GM11168 (cell line): ENCODE results near the gene HLA-DQA1.
"Not testable (repeated sequence)": the region's sequence is repeated elsewhere in the genome, so short reads cannot be mapped to it uniquely, and the experiment has no call there.

Experiments
- in situ Hi-C: fragments of 300-500 bp; cut with MboI; formaldehyde crosslinking; loops from one replicate; pipeline ENCODE4 v1.12.0; 2022; ENCODE audit warnings: low sequenced_read_pairs; ENCODE audit not compliant: unreplicated experiment

Gene HLA-DQA1

GRCh38 chr6:32637219-32637880 is at the start of gene HLA-DQA1:
HLA-DQA1 (plus strand) TSS chr6:32637406; CDS start chr6:32637459, 53 bp downstream.
- in situ Hi-C loops: no loop called here

- in situ Hi-C loops: loop anchor here (5.0 to 10.0 kb wide), 2 partner anchors 107 to 151 kb away; partner anchors contain the start of gene HLA-DRA
Observed at GRCh38 chr6:32588156-32588555, 49.0 kb upstream of the HLA-DQA1 start.

GRCh38 chr6:32589596-32590449 is 47.4 kb upstream of the HLA-DQA1 start, which contains the start of gene HLA-DRB1:
HLA-DRB1 (minus strand) TSS chr6:32589848; CDS start chr6:32589742, 106 bp downstream.
- in situ Hi-C loops: loop anchor here (5.0 to 10.0 kb wide), 2 partner anchors 105 to 153 kb away; partner anchors contain the start of gene HLA-DRA

GRCh38 chr6:32590713-32591112 is 46.5 kb upstream of the HLA-DQA1 start:
- in situ Hi-C loops: not testable (repeated sequence)

GRCh38 chr6:32597024-32597423 is 40.2 kb upstream of the HLA-DQA1 start:
- in situ Hi-C loops: no loop called here

- in situ Hi-C loops: no loop called here
Observed at GRCh38 chr6:32602383-32602782, 34.8 kb upstream of the HLA-DQA1 start.

GRCh38 chr6:32603222-32603621 is 34.0 kb upstream of the HLA-DQA1 start:
- in situ Hi-C loops: no loop called here

- in situ Hi-C loops: no loop called here
Observed at GRCh38 chr6:32603888-32604287, 33.3 kb upstream of the HLA-DQA1 start.

GRCh38 chr6:32604434-32604877 is 32.8 kb upstream of the HLA-DQA1 start:
- in situ Hi-C loops: no loop called here

- in situ Hi-C loops: no loop called here
Observed at GRCh38 chr6:32607263-32607987, 29.8 kb upstream of the HLA-DQA1 start.

- in situ Hi-C loops: no loop called here
Observed at GRCh38 chr6:32607988-32608298, 29.3 kb upstream of the HLA-DQA1 start.

GRCh38 chr6:32608362-32608761 is 28.8 kb upstream of the HLA-DQA1 start:
- in situ Hi-C loops: no loop called here

GRCh38 chr6:32609391-32609730 is 27.8 kb upstream of the HLA-DQA1 start:
- in situ Hi-C loops: no loop called here

- in situ Hi-C loops: no loop called here
Observed at GRCh38 chr6:32609731-32610640, 27.2 kb upstream of the HLA-DQA1 start.

- in situ Hi-C loops: no loop called here
Observed at GRCh38 chr6:32610682-32611296, 26.4 kb upstream of the HLA-DQA1 start.

- in situ Hi-C loops: no loop called here
Observed at GRCh38 chr6:32613475-32613874, 23.7 kb upstream of the HLA-DQA1 start.

GRCh38 chr6:32614366-32615081 is 22.7 kb upstream of the HLA-DQA1 start:
- in situ Hi-C loops: no loop called here

GRCh38 chr6:32615885-32616532 is 21.2 kb upstream of the HLA-DQA1 start:
- in situ Hi-C loops: no loop called here
